Activated T-helper 2 cell treated with anti-CD3 and anti-CD28 coated beads, Interferon-gamma antibody, Interleukin-2, Interleukin-4, amounts not matched to agents 10 μg/mL and 5 μg/mL and 100 μg/mL, durations not matched to agents 14 hours and 24 hours and 36 hours (primary cell): ENCODE measurements around the gene ESPNL. TPM values are rescaled to one million over a fixed set of nuclear protein-coding genes. Genes with fewer than 3 reads are reported as not detected.

Experiments
- DNase-seq: peaks from one replicate; pipeline ENCODE4 v3.0.0; 2021; ENCODE audit warnings: low spot score
- H3K27ac Mint-ChIP-seq: one replicate; pipeline ENCODE4 v1.8.0; 2021; ENCODE audit warnings: mixed read lengths
- H3K27me3 Mint-ChIP-seq: one replicate; pipeline ENCODE4 v1.8.0; 2021; ENCODE audit warnings: low read depth, mixed read lengths
- H3K36me3 Mint-ChIP-seq: one replicate; pipeline ENCODE4 v1.8.0; 2021; ENCODE audit warnings: low read depth, mixed read lengths
- H3K4me1 Mint-ChIP-seq: one replicate; pipeline ENCODE4 v1.8.0; 2021; ENCODE audit warnings: low read depth, mixed read lengths
- H3K4me3 Mint-ChIP-seq: one replicate; pipeline ENCODE4 v1.8.0; 2021; ENCODE audit warnings: low read depth, mild to moderate bottlenecking, moderate library complexity, mixed read lengths
- H3K9me3 Mint-ChIP-seq: one replicate; pipeline ENCODE4 v1.8.0; 2021; ENCODE audit warnings: mixed read lengths
- intact Hi-C: fragments of 100-400 bp; cut with micrococcal nuclease; formaldehyde crosslinking; loops from one replicate; pipeline ENCODE4 v1.15.1; 2023
- total RNA-seq: library from RNA; stranded (reverse); gene quantifications from 2 replicates; pipeline ENCODE4 v1.2.3, GENCODE V29; 2022

The ESPNL gene
- total RNA-seq, 1 donor from 2014 or later, result 0.07 TPM

- peaks cover 8% of the 10 kb centered on the region for H3K27me3 Mint-ChIP-seq
- DNase-seq, result no peak
- H3K9me3 Mint-ChIP-seq, result peaks cover 10% of the 10 kb centered on the region
- no peaks in the 10 kb centered on the region for H3K4me1 Mint-ChIP-seq
- intact Hi-C loops, result no loop called here
- no peaks in the 10 kb centered on the region for H3K36me3 Mint-ChIP-seq
- H3K27ac Mint-ChIP-seq, result no peak overlapping the region
- no peak overlapping the region for H3K4me3 Mint-ChIP-seq
Observed at GRCh38 chr2:238117199-238118154, 17.3 kb downstream of the ESPNL start.

- DNase-seq, result no peak
- Mint-ChIP-seq H3K36me3 (no peaks in the 10 kb centered on the region), H3K4me3 (no peak overlapping the region), H3K9me3 (no peaks in the 10 kb centered on the region), H3K4me1 (no peaks in the 10 kb centered on the region), H3K27ac (no peak overlapping the region), H3K27me3 (peaks cover 8% of the 10 kb centered on the region)
- intact Hi-C loops, result no loop called here
Observed at GRCh38 chr2:238119756-238120462, 19.8 kb downstream of the ESPNL start.

DNA sequence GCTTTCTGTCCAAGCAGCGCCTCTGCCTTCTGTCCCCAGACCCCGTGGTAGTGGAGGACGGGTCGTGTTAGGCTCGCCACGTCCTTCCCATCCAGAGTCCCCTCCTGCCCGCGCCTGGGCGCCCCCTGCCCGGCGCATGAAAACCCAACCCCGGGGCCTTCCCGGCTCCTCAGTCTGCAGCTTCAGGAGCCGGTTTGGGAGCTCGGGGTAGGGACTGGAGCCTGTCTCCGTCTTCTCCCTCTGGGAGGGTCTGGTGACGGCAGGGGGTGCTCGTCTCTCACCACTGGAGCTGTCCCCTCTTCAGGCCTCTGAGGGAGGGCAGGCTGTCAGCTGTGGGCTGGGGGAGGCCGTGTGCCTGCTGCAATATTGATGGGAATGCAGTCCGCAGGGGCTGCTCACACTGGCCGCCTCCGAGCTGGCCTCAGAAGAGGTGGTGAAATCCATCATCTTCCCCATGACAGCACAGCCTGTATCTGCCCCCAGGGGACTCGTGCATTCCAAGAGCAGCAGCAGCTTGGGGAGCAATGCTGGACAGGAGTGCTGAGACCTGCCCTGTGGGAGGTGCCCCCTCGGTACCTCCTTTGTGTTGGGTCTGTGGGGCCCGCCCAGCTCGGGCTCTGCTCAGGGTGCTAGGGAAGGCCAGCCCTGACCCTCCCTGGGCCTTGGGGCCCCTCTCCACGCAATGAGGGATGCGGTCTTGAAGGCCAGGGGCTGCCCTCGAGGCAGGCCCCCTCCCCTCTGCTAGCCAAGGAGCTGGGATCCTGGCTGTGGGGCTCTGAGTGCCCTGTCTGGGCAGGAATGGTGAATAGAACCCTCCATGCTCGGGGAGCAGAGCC lies 20.5 kb downstream of the ESPNL start:
- intact Hi-C loops, result no loop called here
- Mint-ChIP-seq H3K36me3 (no peaks in the 10 kb centered on the region), H3K4me3 (no peak overlapping the region), H3K9me3 (no peaks in the 10 kb centered on the region), H3K4me1 (no peaks in the 10 kb centered on the region), H3K27ac (no peak overlapping the region), H3K27me3 (peaks cover 8% of the 10 kb centered on the region)
- no peak for DNase-seq

DNA sequence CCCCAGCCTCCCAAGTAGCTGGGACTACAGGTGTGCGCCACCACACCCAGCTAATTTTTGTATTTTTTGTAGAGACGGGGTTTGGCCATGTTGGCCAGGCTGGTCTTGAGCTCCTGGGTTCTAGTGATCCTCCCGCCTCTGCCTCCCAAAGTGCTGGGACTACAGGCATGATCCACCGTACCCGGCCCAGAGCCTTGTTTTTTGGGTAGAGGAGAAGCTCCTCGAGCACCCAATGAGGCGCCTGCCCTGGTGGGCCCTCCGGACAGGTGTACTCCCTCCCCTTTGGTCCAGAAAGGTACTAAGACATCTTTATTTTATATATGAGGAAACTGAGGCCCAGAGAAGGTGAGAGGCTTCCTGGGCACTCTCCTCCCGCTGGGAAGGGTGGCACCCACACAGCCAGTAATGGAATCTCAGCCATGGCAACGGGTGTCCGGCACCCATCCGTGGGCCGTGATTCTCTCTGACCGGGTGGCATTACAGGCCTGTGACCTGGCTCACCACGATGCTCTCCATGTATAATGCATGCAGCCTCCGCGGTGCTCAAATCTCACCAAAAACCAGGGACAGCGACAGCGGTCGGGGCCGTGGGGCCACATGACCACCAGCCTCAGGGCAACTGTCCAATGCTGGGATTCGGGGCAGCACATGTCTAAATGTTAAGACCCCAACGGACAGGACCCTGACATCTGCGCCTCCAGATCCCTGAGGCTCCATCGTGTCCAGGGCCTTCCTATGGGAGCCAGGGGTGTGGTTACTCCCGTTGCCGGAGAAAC lies 21.6 kb downstream of the ESPNL start:
- Mint-ChIP-seq H3K4me3 (no peak overlapping the region), H3K36me3 (no peaks in the 10 kb centered on the region), H3K27me3 (peaks cover 8% of the 10 kb centered on the region), H3K9me3 (no peaks in the 10 kb centered on the region), H3K4me1 (no peaks in the 10 kb centered on the region), H3K27ac (no peak overlapping the region)
- DNase-seq, result no peak
- intact Hi-C loops, result no loop called here

DNA sequence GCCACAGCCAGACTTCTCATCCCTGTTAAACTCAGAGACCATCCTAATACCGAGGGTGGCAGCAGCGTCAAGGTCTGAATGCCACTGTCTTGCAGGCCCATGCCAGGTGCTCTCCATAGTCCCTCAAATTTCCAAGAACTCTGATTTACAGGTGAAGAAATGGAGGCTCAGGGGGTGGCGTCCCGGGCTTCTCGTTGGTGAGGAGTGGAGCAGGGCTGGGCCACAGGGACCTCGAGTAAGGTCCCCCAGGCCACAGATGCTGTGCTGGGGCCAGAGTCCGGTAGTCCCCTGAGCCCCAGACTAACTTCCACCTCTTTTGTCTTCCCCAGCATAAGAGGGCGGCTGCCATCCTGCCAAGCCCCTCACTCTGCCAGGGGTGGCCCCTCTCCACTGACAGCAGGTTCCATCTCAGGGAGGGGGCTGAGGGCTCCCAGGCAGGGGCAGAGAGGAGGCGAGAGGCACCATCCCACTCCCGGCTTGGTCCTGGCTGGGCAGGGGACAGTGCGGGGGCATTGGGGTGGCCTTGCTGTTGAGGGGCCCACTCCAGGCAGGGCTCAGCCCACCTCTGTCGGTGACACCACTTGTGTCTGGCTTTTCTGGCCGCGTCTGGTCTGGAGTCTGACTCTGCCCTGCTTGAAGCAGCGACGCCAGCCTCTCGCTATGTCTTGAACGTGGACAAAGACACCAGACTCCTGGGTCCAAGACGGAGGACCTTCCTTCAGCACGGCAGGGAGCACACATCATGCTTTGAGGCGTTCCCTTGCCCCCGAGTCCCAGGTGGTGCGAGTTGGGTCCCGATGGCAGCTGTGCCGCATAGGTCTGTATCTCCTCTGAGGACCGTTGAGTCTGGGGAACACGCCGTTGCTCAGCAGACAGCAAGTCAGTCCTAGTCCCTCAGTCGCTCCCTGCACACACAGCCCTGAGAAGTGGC lies 22.4 kb downstream of the ESPNL start:
- DNase-seq, result no peak
- H3K27me3 Mint-ChIP-seq, result peaks cover 7% of the 10 kb centered on the region
- H3K4me1 Mint-ChIP-seq, result no peaks in the 10 kb centered on the region
- H3K27ac Mint-ChIP-seq, result no peak overlapping the region
- no peaks in the 10 kb centered on the region for H3K36me3 Mint-ChIP-seq
- no peak overlapping the region for H3K4me3 Mint-ChIP-seq
- no peaks in the 10 kb centered on the region for H3K9me3 Mint-ChIP-seq
- intact Hi-C loops, result no loop called here

GRCh38 chr2:238123218-238123971 lies 23.3 kb downstream of the ESPNL start:
- Mint-ChIP-seq H3K4me1 (no peaks in the 10 kb centered on the region), H3K27me3 (peaks cover 4% of the 10 kb centered on the region), H3K4me3 (no peak overlapping the region), H3K9me3 (no peaks in the 10 kb centered on the region), H3K36me3 (no peaks in the 10 kb centered on the region), H3K27ac (no peak overlapping the region)
- intact Hi-C loops, result no loop called here
- no peak for DNase-seq

- no peak overlapping the region for H3K4me3 Mint-ChIP-seq
- H3K36me3 Mint-ChIP-seq, result no peaks in the 10 kb centered on the region
- H3K27ac Mint-ChIP-seq, result no peak overlapping the region
- no peaks in the 10 kb centered on the region for H3K9me3 Mint-ChIP-seq
- intact Hi-C loops, result no loop called here
- no peaks in the 10 kb centered on the region for H3K27me3 Mint-ChIP-seq
- no peak for DNase-seq
- H3K4me1 Mint-ChIP-seq, result no peaks in the 10 kb centered on the region
Observed at GRCh38 chr2:238123991-238124470, 23.9 kb downstream of the ESPNL start.

DNA sequence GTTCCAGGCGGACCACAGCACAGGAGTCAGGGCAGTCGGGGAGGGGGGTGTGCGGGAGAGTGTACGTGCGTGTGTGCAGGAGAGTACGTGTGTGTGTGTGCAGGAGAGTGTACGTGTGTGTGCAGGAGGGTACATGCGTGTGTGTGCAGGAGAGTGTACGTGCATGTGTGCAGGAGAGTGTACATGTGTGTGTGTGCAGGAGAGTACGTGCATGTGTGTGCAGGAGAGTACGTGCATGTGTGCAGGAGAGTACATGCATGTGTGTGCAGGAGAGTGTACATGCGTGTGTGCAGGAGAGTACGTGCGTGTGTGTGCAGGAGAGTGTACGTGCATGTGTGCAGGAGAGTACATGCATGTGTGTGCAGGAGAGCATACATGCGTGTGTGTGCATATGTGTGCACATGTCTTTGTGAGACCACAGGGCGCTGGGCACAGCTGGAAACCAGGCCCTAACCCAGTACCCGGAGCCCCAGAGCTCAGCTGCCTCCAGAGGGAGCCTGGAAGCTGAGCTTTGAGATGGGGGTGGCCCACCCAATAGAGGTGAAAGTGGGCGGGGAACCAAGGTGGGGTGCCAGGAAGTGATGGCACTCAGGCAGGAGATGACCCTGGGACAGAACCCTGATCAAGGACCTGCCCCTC lies 24.5 kb downstream of the ESPNL start:
- DNase-seq, result no peak
- no peaks in the 10 kb centered on the region for H3K4me1 Mint-ChIP-seq
- no peaks in the 10 kb centered on the region for H3K9me3 Mint-ChIP-seq
- no peaks in the 10 kb centered on the region for H3K27me3 Mint-ChIP-seq
- intact Hi-C loops, result no loop called here
- no peaks in the 10 kb centered on the region for H3K36me3 Mint-ChIP-seq
- H3K4me3 Mint-ChIP-seq, result no peak overlapping the region
- H3K27ac Mint-ChIP-seq, result no peak overlapping the region

DNA sequence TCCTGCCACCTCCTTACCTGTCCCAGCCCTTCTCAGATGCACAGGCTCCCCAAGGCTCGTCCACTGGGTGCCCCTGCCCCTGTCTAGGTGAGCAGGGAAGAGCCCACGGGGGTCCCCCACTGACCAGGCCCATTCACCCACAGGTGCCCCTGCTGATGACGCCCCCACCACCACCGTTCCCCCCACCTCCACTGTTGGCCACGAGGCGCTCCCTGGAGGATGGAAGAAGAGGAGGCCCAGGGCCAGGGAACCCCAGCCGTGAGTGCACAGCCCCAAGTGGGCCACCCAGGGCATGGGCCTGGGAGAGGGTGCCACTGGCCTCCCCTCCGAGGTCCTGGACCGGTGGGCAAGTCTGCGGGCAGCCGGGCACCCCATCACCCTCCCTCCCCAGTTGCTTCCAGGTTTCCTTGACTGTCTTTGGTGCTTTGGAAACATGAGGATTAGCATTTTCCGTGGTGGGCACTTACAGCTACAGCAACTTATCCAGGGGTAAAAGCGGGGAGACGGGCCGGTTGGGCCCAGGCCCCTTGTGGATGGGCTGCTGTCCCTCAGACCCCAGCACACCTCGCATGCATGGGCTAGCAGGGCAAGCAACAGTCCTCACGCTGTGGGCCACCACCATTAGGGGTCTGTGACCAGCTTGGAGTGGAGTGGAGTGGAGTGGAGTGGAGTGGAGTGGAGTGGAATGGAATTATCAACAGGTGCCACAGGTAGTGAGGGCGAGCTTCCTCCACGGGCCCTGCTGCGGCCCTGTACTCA lies 25.2 kb downstream of the ESPNL start:
- intact Hi-C loops, result no loop called here
- Mint-ChIP-seq H3K9me3 (no peaks in the 10 kb centered on the region), H3K36me3 (no peaks in the 10 kb centered on the region), H3K27me3 (no peaks in the 10 kb centered on the region), H3K4me3 (no peak overlapping the region), H3K27ac (no peak overlapping the region), H3K4me1 (no peaks in the 10 kb centered on the region)
- no peak for DNase-seq

- Mint-ChIP-seq H3K4me1 (no peaks in the 10 kb centered on the region), H3K36me3 (no peaks in the 10 kb centered on the region), H3K27me3 (no peaks in the 10 kb centered on the region), H3K4me3 (no peak overlapping the region), H3K27ac (no peak overlapping the region), H3K9me3 (no peaks in the 10 kb centered on the region)
- no peak for DNase-seq
- intact Hi-C loops, result no loop called here
Observed at GRCh38 chr2:238126338-238126737, 26.2 kb downstream of the ESPNL start.
